ENCODE measurements around the gene FHAD1. TPM values are rescaled to one million over a fixed set of nuclear protein-coding genes. Genes with fewer than 3 reads are reported as not detected.

Gene FHAD1
- total and polyA plus RNA-seq, 2 experiments from 2014 or later: 0.24 to 0.74 TPM

DNA sequence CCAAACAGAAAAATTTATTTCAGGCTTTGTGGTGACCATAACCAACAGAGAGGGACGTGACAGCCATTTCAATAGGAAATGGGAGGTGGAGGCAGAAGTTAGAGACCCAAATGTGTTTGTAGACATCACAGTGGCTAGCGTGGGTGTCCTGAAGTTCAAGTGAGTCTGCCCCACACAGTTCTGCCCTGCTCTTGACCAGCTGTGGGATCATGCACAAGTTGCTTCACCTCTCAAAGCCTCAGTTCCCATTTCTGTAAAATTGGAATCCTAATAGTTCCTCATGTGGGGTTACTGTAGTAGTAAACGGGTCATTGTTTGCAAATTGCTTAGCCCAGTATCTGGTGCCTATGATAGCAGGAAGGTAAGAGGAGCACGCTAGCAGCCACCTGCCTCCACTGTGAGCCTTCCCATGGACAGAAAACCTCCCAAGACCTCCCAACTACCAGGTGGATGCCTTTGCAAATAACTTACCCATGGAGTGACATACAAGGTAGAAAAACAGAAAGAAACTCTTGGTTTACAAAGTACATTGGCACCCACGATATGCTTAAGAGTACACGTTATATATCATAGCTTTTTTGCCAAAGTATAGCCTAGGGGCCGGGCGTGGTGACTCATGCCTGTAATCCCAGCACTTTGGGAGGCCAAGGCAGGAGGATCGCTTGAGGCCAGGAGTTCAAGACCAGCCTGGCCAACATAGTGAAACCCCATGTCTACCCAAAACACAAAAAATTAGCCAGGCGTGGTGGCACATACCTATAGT, 29.1 kb downstream of the FHAD1 start:
- H3K9me3 ChIP-seq (ENCODE audit: low read depth): no peaks in the 10 kb centered on the region
- H3K36me3 ChIP-seq: no peaks in the 10 kb centered on the region
- no peak overlapping the region for H3K27ac ChIP-seq
- H3K27me3 ChIP-seq: no peaks in the 10 kb centered on the region
- H3K4me1 ChIP-seq (ENCODE audit: low read depth): no peaks in the 10 kb centered on the region
- DNase-seq (ENCODE audit: low read depth in 1 of 2, low spot score in 1 of 2): no peak
- TF ChIP-seq, protein P1, sequence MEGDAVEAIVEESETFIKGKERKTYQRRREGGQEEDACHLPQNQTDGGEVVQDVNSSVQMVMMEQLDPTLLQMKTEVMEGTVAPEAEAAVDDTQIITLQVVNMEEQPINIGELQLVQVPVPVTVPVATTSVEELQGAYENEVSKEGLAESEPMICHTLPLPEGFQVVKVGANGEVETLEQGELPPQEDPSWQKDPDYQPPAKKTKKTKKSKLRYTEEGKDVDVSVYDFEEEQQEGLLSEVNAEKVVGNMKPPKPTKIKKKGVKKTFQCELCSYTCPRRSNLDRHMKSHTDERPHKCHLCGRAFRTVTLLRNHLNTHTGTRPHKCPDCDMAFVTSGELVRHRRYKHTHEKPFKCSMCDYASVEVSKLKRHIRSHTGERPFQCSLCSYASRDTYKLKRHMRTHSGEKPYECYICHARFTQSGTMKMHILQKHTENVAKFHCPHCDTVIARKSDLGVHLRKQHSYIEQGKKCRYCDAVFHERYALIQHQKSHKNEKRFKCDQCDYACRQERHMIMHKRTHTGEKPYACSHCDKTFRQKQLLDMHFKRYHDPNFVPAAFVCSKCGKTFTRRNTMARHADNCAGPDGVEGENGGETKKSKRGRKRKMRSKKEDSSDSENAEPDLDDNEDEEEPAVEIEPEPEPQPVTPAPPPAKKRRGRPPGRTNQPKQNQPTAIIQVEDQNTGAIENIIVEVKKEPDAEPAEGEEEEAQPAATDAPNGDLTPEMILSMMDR (IDR thresholded peaks at IDR 0.05; ENCODE audit: low read depth, low read length): no peak
- H3K4me3 ChIP-seq: no peak overlapping the region

- H3K4me1 ChIP-seq (ENCODE audit: low read depth): no peaks in the 10 kb centered on the region
- H3K27ac ChIP-seq: no peak overlapping the region
- no peak overlapping the region for H3K4me3 ChIP-seq
- H3K36me3 ChIP-seq: no peaks in the 10 kb centered on the region
- H3K27me3 ChIP-seq: no peaks in the 10 kb centered on the region
- no peak for DNase-seq (ENCODE audit: low read depth in 1 of 2, low spot score in 1 of 2)
- TF ChIP-seq, protein P1 (IDR thresholded peaks at IDR 0.05; ENCODE audit: low read depth, low read length): no peak
- no peaks in the 10 kb centered on the region for H3K9me3 ChIP-seq (ENCODE audit: low read depth)
Observed at GRCh38 chr1:15276691-15277446, 29.8 kb downstream of the FHAD1 start.

DNA sequence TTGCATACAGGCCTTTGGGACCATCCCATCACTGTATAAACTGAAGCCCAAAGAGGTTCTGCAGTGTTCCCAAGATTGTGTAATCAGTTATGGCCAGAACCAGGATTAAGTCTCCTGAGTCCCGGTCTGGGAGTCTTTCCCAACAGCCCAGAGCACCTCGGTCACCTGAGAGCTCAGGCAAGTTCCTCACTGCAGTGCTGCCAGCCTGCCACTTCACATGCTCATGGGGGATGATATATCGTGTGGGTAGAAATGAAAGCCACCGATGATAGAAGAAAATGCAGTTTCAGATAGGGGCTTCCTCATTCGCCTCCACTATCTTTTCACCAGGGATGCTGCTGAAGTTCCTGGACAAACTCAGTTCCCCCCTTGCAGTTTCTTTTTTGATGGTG, 30.4 kb downstream of the FHAD1 start:
- H3K4me3 ChIP-seq: no peak overlapping the region
- TF ChIP-seq, protein P1 (IDR thresholded peaks at IDR 0.05; ENCODE audit: low read depth, low read length): no peak
- H3K27me3 ChIP-seq: no peaks in the 10 kb centered on the region
- H3K36me3 ChIP-seq: no peaks in the 10 kb centered on the region
- H3K27ac ChIP-seq: no peak overlapping the region
- H3K9me3 ChIP-seq (ENCODE audit: low read depth): no peaks in the 10 kb centered on the region
- no peaks in the 10 kb centered on the region for H3K4me1 ChIP-seq (ENCODE audit: low read depth)
- no peak for DNase-seq (ENCODE audit: low read depth in 1 of 2, low spot score in 1 of 2)

GRCh38 chr1:15277933-15278332, 30.9 kb downstream of the FHAD1 start:
- TF ChIP-seq, protein P1 (IDR thresholded peaks at IDR 0.05; ENCODE audit: low read depth, low read length): no peak
- Histone ChIP-seq H3K4me1 (ENCODE audit: low read depth) (no peaks in the 10 kb centered on the region), H3K9me3 (ENCODE audit: low read depth) (no peaks in the 10 kb centered on the region), H3K36me3 (no peaks in the 10 kb centered on the region), H3K27me3 (no peaks in the 10 kb centered on the region), H3K4me3 (no peak overlapping the region), H3K27ac (no peak overlapping the region)
- no peak for DNase-seq (ENCODE audit: low read depth in 1 of 2, low spot score in 1 of 2)

DNA sequence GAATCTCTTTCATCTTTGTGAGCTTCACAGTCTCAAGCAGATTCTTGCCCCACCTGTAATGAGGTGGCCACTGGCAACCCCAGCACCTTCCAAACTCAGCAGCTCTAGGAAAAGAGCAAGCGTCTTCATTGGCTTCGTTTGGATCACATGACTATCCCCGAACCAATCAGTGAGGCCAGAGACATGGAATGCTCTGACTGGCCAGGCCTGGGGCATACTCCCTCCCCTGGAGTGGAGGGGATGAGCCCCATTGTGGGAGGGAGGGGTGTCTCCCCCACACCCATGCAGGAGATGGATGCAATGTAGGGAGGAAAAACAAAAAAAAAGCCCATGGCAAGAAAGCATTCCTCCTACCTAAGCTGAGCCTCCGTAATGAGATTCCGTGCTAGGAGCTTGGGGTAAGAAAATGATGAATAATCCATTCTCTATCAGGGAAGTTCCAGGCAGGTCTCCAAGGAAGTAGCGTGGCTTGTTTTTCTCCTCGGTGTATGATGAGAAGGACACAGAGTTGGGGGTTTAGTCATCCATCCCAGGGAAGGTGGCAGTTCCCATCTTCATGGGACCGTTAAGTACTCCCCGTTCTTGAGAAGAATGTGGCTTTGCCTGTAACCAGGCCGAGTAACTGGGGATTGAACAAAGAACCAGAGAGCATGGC, 32.7 kb downstream of the FHAD1 start:
- Histone ChIP-seq H3K36me3 (no peaks in the 10 kb centered on the region), H3K9me3 (ENCODE audit: low read depth) (no peaks in the 10 kb centered on the region), H3K4me1 (ENCODE audit: low read depth) (no peaks in the 10 kb centered on the region), H3K27me3 (no peaks in the 10 kb centered on the region), H3K27ac (no peak overlapping the region), H3K4me3 (no peak overlapping the region)
- no peak for DNase-seq (ENCODE audit: low read depth in 1 of 2, low spot score in 1 of 2)
- TF ChIP-seq, protein P1 (IDR thresholded peaks at IDR 0.05; ENCODE audit: low read depth, low read length): no peak

Data from cardiac muscle cell (in vitro differentiated cells and primary cell).